Neural progenitor cell (in vitro differentiated cells): ENCODE measurements around the gene CA12. TPM values are rescaled to one million over a fixed set of nuclear protein-coding genes. Genes with fewer than 3 reads are reported as not detected.

Source experiments
- DNase-seq: peaks from one replicate; pipeline ENCODE4 v3.0.0-alpha.2; 2016; ENCODE audit warnings: low spot score
- H2AFZ ChIP-seq: fragments of 200-600 bp; sonication (generic); replicated peaks from 2 replicates; pipeline ENCODE4 v1.6.1; 2016; ENCODE audit warnings: antibody characterized with exemption
- H3F3A ChIP-seq: fragments of 200-600 bp; sonication (generic); 2 replicates; pipeline ENCODE4 v1.6.1; 2016; ENCODE audit warnings: antibody characterized with exemption, low read depth
- H3K27ac ChIP-seq: fragments of 200-600 bp; sonication (generic); 2 replicates; pipeline ENCODE4 v1.5.1; 2016; ENCODE audit warnings: mild to moderate bottlenecking
- H3K27me3 ChIP-seq: fragments of 200-600 bp; sonication (generic); 2 replicates; pipeline ENCODE4 v1.6.1; 2016; ENCODE audit warnings: mild to moderate bottlenecking, moderate library complexity
- H3K36me3 ChIP-seq: fragments of 200-600 bp; sonication (generic); 2 replicates; pipeline ENCODE4 v1.5.1; 2016
- H3K4me1 ChIP-seq: fragments of 200-600 bp; sonication (generic); 2 replicates; pipeline ENCODE4 v1.6.1; 2016; ENCODE audit warnings: mixed run types
- H3K4me2 ChIP-seq: fragments of 200-600 bp; sonication (generic); 2 replicates; pipeline ENCODE4 v1.6.1; 2016
- H3K4me3 ChIP-seq: fragments of 200-600 bp; sonication (generic); 2 replicates; pipeline ENCODE4 v1.5.1; 2016
- H3K79me2 ChIP-seq: fragments of 200-600 bp; sonication (generic); 2 replicates; pipeline ENCODE4 v1.6.1; 2016; ENCODE audit warnings: low read depth
- H3K9ac ChIP-seq: fragments of 200-600 bp; sonication (generic); 2 replicates; pipeline ENCODE4 v1.6.1; 2016
- H3K9me3 ChIP-seq: fragments of 200-600 bp; sonication (generic); 2 replicates; pipeline ENCODE4 v1.5.1; 2016; ENCODE audit warnings: low read depth
- H4K20me1 ChIP-seq: fragments of 200-600 bp; sonication (generic); 2 replicates; pipeline ENCODE4 v1.6.1; 2016; ENCODE audit warnings: low read depth
- H3K27ac Mint-ChIP-seq: 3 replicates; pipeline ENCODE4 v1.8.0; 2021; ENCODE audit warnings: mixed read lengths
- H3K27me3 Mint-ChIP-seq: 2 replicates; pipeline ENCODE4 v1.8.0; 2022; ENCODE audit warnings: low read depth, mild to moderate bottlenecking, inconsistent platforms, moderate library complexity, mixed read lengths; ENCODE audit not compliant: insufficient read depth
- H3K36me3 Mint-ChIP-seq: 3 replicates; pipeline ENCODE4 v1.8.0; 2021; ENCODE audit warnings: mixed read lengths
- H3K4me1 Mint-ChIP-seq: 3 replicates; pipeline ENCODE4 v1.8.0; 2021; ENCODE audit warnings: mixed read lengths
- H3K4me3 Mint-ChIP-seq: 3 replicates; pipeline ENCODE4 v1.8.0; 2021; ENCODE audit warnings: mild to moderate bottlenecking, moderate library complexity, mixed read lengths
- H3K9me3 Mint-ChIP-seq: 3 replicates; pipeline ENCODE4 v1.8.0; 2020; ENCODE audit warnings: mixed read lengths
- EZH2 ChIP-seq: fragments of 200-600 bp; sonication (generic); IDR thresholded peaks from 2 replicates; pipeline ENCODE4 v1.6.1; 2017; ENCODE audit warnings: antibody characterized with exemption, mild to moderate bottlenecking, moderate library complexity
- EZH2phosphoT487 ChIP-seq: fragments of 200-600 bp; sonication (generic); IDR thresholded peaks from 2 replicates; pipeline ENCODE4 v1.6.1; 2017; ENCODE audit warnings: antibody characterized with exemption
- total RNA-seq: library from RNA; depleted of rRNA; stranded (reverse); fragments of >200 nt; gene quantifications from 2 replicates; pipeline ENCODE4 v1.2.3, GENCODE V29; 2015; ENCODE audit warnings: low replicate concordance
- TF ChIP-seq, protein P1 (sequence below): fragments of 200-600 bp; sonication (generic); IDR thresholded peaks from 2 replicates; pipeline ENCODE4 v1.5.1; 2017; ENCODE audit warnings: antibody characterized with exemption, mild to moderate bottlenecking

The CA12 gene
- total RNA-seq, 1 donor from 2014 or later = 0.45 TPM

DNA sequence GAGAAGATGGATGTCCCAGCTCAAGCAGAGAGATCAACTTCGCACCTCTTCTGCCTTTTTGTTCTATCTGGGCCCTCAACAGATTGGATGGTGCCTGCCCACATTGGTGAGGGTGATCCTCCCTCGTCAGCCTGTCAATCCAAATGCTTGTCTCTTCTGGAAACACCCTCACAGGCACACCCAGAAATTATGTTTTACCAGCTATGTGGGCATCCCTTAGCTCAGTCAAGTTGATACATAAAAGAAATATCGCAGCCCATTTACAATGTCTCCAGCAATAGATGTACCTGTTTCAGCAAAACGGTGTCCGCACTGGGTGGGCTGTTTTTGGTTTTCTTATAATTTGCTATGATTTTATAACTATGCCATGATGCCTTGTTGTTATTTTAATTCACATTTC lies 27.5 kb upstream of the CA12 start:
- Histone ChIP-seq H3K4me1 (no peaks in the 10 kb centered on the region), H4K20me1 (no peaks in the 10 kb centered on the region), H3F3A (peaks cover 8% of the 10 kb centered on the region), H3K4me3 (no peak overlapping the region), H2AFZ (no peak overlapping the region), H3K4me2 (no peak overlapping the region), H3K27me3 (no peaks in the 10 kb centered on the region), H3K36me3 (no peaks in the 10 kb centered on the region), H3K27ac (no peak overlapping the region), H3K9ac (no peak overlapping the region), H3K79me2 (no peaks in the 10 kb centered on the region), H3K9me3 (no peaks in the 10 kb centered on the region)
- Mint-ChIP-seq H3K27me3 (peaks cover 2% of the 10 kb centered on the region), H3K27ac (no peak overlapping the region), H3K4me3 (no peak overlapping the region), H3K4me1 (peaks cover 5% of the 10 kb centered on the region), H3K9me3 (no peaks in the 10 kb centered on the region), H3K36me3 (no peaks in the 10 kb centered on the region)
- no peak for DNase-seq
- TF ChIP-seq EZH2phosphoT487 = no peak

GRCh38 chr15:63408524-63408923 lies 26.9 kb upstream of the CA12 start:
- no peaks in the 10 kb centered on the region for H3K36me3 ChIP-seq
- TF ChIP-seq EZH2 (no peak), EZH2phosphoT487 (no peak)
- TF ChIP-seq, protein P1, sequence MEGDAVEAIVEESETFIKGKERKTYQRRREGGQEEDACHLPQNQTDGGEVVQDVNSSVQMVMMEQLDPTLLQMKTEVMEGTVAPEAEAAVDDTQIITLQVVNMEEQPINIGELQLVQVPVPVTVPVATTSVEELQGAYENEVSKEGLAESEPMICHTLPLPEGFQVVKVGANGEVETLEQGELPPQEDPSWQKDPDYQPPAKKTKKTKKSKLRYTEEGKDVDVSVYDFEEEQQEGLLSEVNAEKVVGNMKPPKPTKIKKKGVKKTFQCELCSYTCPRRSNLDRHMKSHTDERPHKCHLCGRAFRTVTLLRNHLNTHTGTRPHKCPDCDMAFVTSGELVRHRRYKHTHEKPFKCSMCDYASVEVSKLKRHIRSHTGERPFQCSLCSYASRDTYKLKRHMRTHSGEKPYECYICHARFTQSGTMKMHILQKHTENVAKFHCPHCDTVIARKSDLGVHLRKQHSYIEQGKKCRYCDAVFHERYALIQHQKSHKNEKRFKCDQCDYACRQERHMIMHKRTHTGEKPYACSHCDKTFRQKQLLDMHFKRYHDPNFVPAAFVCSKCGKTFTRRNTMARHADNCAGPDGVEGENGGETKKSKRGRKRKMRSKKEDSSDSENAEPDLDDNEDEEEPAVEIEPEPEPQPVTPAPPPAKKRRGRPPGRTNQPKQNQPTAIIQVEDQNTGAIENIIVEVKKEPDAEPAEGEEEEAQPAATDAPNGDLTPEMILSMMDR = no peak
- Mint-ChIP-seq H3K27me3 (peaks cover 2% of the 10 kb centered on the region), H3K9me3 (no peaks in the 10 kb centered on the region), H3K36me3 (no peaks in the 10 kb centered on the region), H3K4me3 (no peak overlapping the region), H3K27ac (no peak overlapping the region), H3K4me1 (peaks cover 5% of the 10 kb centered on the region)
- no peaks in the 10 kb centered on the region for H3K27me3 ChIP-seq
- H3K27ac ChIP-seq = no peak overlapping the region
- H3K79me2 ChIP-seq = no peaks in the 10 kb centered on the region
- no peak overlapping the region for H3K4me2 ChIP-seq
- H2AFZ ChIP-seq = no peak overlapping the region
- peaks cover 8% of the 10 kb centered on the region for H3F3A ChIP-seq
- no peak overlapping the region for H3K4me3 ChIP-seq
- H3K4me1 ChIP-seq = no peaks in the 10 kb centered on the region
- DNase-seq = no peak
- no peak overlapping the region for H3K9ac ChIP-seq
- no peaks in the 10 kb centered on the region for H3K9me3 ChIP-seq
- no peaks in the 10 kb centered on the region for H4K20me1 ChIP-seq

- peaks cover 8% of the 10 kb centered on the region for H3F3A ChIP-seq
- no peaks in the 10 kb centered on the region for H4K20me1 ChIP-seq
- H3K27me3 ChIP-seq = no peaks in the 10 kb centered on the region
- H3K9ac ChIP-seq = no peak overlapping the region
- H3K9me3 ChIP-seq = no peaks in the 10 kb centered on the region
- H3K4me2 ChIP-seq = no peak overlapping the region
- Mint-ChIP-seq H3K4me1 (peaks cover 9% of the 10 kb centered on the region), H3K27me3 (peaks cover 2% of the 10 kb centered on the region), H3K36me3 (no peaks in the 10 kb centered on the region), H3K27ac (no peak overlapping the region), H3K4me3 (no peak overlapping the region), H3K9me3 (no peaks in the 10 kb centered on the region)
- no peak overlapping the region for H3K4me3 ChIP-seq
- H2AFZ ChIP-seq = no peak overlapping the region
- no peaks in the 10 kb centered on the region for H3K4me1 ChIP-seq
- DNase-seq = no peak
- H3K79me2 ChIP-seq = no peaks in the 10 kb centered on the region
- TF ChIP-seq EZH2phosphoT487 (no peak), EZH2 (no peak)
- TF ChIP-seq, protein P1 = no peak
- H3K36me3 ChIP-seq = no peaks in the 10 kb centered on the region
- no peak overlapping the region for H3K27ac ChIP-seq
Measured at GRCh38 chr15:63407612-63408011, 26.0 kb upstream of the CA12 start.

DNA sequence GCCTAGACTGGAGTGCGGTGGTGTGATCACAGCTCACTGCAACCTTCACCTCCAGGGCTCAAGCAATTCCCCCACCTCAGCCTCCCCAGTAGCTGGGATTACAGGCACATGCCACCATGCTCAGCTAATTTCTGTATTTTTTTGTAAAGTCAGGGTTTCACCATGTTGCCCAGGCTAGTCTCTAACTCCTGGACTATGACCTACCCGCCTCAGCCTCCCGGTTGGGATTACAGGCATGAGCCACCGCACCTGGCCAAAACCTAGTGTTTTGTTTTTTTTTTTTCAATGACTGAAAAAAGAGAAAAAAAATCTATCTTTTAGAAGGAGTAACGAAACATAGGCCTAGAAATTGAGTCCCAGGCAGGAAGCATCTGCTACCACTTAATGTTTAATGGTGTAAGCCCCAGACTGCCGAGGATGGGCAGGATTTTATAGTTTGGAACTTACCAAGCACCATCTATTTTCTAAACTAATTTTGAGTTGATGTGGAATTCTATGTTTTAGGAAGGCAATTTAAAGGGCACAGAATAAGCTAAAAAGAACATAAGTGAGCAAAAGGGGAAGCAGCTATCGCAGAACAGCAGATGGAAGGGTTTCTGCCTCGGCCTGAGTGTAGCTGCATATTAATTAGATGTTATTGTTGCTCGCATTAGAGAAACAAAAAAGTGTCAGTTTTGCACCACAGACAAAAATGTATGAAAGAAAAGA lies 24.2 kb upstream of the CA12 start:
- H3K36me3 Mint-ChIP-seq = no peaks in the 10 kb centered on the region
- H4K20me1 ChIP-seq = no peaks in the 10 kb centered on the region
- H3K4me3 ChIP-seq = no peak overlapping the region
- peaks cover 4% of the 10 kb centered on the region for H3K4me1 Mint-ChIP-seq
- no peaks in the 10 kb centered on the region for H3K27me3 ChIP-seq
- no peaks in the 10 kb centered on the region for H3K9me3 ChIP-seq
- no peaks in the 10 kb centered on the region for H3K79me2 ChIP-seq
- no peak overlapping the region for H3K9ac ChIP-seq
- H3K27ac Mint-ChIP-seq = no peak overlapping the region
- H3K36me3 ChIP-seq = no peaks in the 10 kb centered on the region
- no peak overlapping the region for H3K4me2 ChIP-seq
- peaks cover 2% of the 10 kb centered on the region for H3K27me3 Mint-ChIP-seq
- no peak for TF ChIP-seq EZH2phosphoT487
- TF ChIP-seq, protein P1 = no peak
- no peak for TF ChIP-seq EZH2
- no peaks in the 10 kb centered on the region for H3K9me3 Mint-ChIP-seq
- H3K4me1 ChIP-seq = no peaks in the 10 kb centered on the region
- peaks cover 8% of the 10 kb centered on the region for H3F3A ChIP-seq
- no peak overlapping the region for H3K4me3 Mint-ChIP-seq
- H3K27ac ChIP-seq = no peak overlapping the region
- no peak for DNase-seq
- no peak overlapping the region for H2AFZ ChIP-seq
